Hindlimb muscle (tissue), 1 donor: ENCODE results near the gene CXCL5. TPM values are rescaled to one million over a fixed set of nuclear protein-coding genes. Genes with fewer than 3 reads are reported as not detected.
"Not testable (repeated sequence)": the region's sequence is repeated elsewhere in the genome, so short reads cannot be mapped to it uniquely, and the experiment has no call there.

Experiments used
- DNase-seq: peaks from one replicate; pipeline ENCODE4 v3.0.0-alpha.2; 2013
- polyA plus RNA-seq: library from polyadenylated mRNA; unstranded; fragments of 120-200 nt; gene quantifications from one replicate; pipeline ENCODE4 v1.2.1, GENCODE V29; 2013; ENCODE audit not compliant: insufficient read length

Gene CXCL5
- polyA plus RNA-seq, 1 donor = 0.15 TPM

GRCh38 chr4:74014332-74014731, 15.9 kb upstream of the CXCL5 start:
- no peak for DNase-seq

- no peak for DNase-seq
Observed at GRCh38 chr4:74013264-74013663, 14.8 kb upstream of the CXCL5 start.

- DNase-seq = no peak
Observed at GRCh38 chr4:74012130-74012529, 13.7 kb upstream of the CXCL5 start.

- DNase-seq = no peak
Observed at GRCh38 chr4:74009307-74009706, 10.8 kb upstream of the CXCL5 start.

- no peak for DNase-seq
Observed at GRCh38 chr4:74006009-74006476, 7.6 kb upstream of the CXCL5 start.

- no peak for DNase-seq
Observed at GRCh38 chr4:74005528-74005927, 7.1 kb upstream of the CXCL5 start.

- DNase-seq = no peak
Observed at GRCh38 chr4:74004668-74005067, 6.2 kb upstream of the CXCL5 start.

GRCh38 chr4:74000301-74000700, 1.8 kb upstream of the CXCL5 start:
- DNase-seq = no peak

- no peak for DNase-seq
Observed at GRCh38 chr4:73992050-73992449, 6.4 kb downstream of the CXCL5 start.

GRCh38 chr4:73991742-73992000, 6.8 kb downstream of the CXCL5 start:
- no peak for DNase-seq

GRCh38 chr4:73990988-73991741, 7.3 kb downstream of the CXCL5 start:
- no peak for DNase-seq

- DNase-seq = no peak
Observed at GRCh38 chr4:73989928-73990327, 8.5 kb downstream of the CXCL5 start.

- DNase-seq = no peak
Observed at GRCh38 chr4:73989031-73989430, 9.4 kb downstream of the CXCL5 start.

- no peak for DNase-seq
Observed at GRCh38 chr4:73988061-73988460, 10.4 kb downstream of the CXCL5 start, which contains the start of gene PPBP. Gene PPBP (minus strand): TSS chr4:73988190. CDS start chr4:73988103, 87 bp downstream.

- no peak for DNase-seq
Observed at GRCh38 chr4:73985528-73985852, 13.0 kb downstream of the CXCL5 start.

GRCh38 chr4:73984736-73985527, 13.5 kb downstream of the CXCL5 start:
- no peak for DNase-seq

- DNase-seq = not testable (repeated sequence)
Observed at GRCh38 chr4:73981175-73981574, 17.3 kb downstream of the CXCL5 start.

GRCh38 chr4:73979407-73979957, 19.0 kb downstream of the CXCL5 start:
- DNase-seq = no peak

GRCh38 chr4:73978886-73979285, 19.6 kb downstream of the CXCL5 start:
- no peak for DNase-seq

GRCh38 chr4:73976716-73977115, 21.8 kb downstream of the CXCL5 start:
- no peak for DNase-seq

- DNase-seq = no peak
Observed at GRCh38 chr4:73976217-73976616, 22.3 kb downstream of the CXCL5 start.

GRCh38 chr4:73974352-73974751, 24.1 kb downstream of the CXCL5 start:
- no peak for DNase-seq

- DNase-seq = no peak
Observed at GRCh38 chr4:73970945-73971344, 27.5 kb downstream of the CXCL5 start.

- no peak for DNase-seq
Observed at GRCh38 chr4:73970011-73970410, 28.5 kb downstream of the CXCL5 start.
